Germinal center (tissue), 1 donor: ENCODE data around the gene WIF1.

ENCODE experiments used
- DNase-seq: peaks from one replicate; pipeline ENCODE4 v3.0.0; 2012; ENCODE audit warnings: mixed read lengths, low spot score

WIF1 gene, protein sequence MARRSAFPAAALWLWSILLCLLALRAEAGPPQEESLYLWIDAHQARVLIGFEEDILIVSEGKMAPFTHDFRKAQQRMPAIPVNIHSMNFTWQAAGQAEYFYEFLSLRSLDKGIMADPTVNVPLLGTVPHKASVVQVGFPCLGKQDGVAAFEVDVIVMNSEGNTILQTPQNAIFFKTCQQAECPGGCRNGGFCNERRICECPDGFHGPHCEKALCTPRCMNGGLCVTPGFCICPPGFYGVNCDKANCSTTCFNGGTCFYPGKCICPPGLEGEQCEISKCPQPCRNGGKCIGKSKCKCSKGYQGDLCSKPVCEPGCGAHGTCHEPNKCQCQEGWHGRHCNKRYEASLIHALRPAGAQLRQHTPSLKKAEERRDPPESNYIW

DNA sequence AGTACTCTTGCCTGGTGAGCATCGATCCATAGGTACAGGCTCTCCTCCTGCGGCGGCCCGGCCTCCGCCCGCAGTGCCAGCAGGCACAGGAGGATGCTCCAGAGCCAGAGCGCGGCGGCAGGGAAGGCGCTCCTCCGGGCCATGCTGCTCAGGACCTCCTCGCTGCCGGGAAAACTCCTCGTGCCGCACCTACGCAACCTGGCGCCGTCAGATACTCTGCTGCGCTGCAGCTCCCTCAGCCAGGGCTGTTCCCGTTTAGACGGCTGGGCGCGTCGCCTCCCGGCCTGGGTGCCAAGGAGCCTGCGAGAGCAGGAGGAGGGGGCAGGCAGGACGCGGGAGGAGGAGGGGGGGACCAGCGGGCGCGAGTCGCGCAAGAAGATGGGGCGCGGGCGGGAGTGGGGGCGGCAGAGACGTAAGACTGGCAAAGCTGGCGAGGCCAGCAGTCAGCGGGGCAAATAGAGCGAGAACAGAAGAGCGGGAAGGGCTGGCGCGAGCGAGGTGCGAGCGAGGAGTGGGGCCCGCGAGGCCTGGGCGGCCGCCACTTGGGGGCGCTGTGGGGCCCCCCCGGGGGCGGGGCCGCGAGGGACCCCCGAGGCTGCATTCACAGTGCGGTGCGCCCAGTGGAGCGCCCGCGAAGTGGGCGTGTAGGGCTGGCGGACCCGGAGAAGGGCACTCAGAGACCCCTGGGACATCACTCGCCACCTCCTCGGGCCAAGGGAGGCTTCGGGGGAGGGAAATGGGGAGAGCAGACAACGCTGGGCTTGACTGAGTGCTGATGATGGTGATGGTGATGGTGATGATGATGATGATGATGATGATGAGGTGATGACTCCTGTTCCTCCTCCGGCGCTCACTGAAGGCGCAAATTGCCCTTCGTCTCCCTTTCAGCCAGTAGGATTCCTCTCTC is at the start of gene WIF1:
Gene WIF1, minus strand, starts transcription at position 257 of the 907 bp plus-strand sequence. Its CDS starts 114 bp downstream, at position 143.
- DNase-seq: peak; percentile 19

- peak; percentile 54 for DNase-seq
These were observed 49.2 kb upstream of the WIF1 start for GRCh38 chr12:65170209-65170881.

DNA sequence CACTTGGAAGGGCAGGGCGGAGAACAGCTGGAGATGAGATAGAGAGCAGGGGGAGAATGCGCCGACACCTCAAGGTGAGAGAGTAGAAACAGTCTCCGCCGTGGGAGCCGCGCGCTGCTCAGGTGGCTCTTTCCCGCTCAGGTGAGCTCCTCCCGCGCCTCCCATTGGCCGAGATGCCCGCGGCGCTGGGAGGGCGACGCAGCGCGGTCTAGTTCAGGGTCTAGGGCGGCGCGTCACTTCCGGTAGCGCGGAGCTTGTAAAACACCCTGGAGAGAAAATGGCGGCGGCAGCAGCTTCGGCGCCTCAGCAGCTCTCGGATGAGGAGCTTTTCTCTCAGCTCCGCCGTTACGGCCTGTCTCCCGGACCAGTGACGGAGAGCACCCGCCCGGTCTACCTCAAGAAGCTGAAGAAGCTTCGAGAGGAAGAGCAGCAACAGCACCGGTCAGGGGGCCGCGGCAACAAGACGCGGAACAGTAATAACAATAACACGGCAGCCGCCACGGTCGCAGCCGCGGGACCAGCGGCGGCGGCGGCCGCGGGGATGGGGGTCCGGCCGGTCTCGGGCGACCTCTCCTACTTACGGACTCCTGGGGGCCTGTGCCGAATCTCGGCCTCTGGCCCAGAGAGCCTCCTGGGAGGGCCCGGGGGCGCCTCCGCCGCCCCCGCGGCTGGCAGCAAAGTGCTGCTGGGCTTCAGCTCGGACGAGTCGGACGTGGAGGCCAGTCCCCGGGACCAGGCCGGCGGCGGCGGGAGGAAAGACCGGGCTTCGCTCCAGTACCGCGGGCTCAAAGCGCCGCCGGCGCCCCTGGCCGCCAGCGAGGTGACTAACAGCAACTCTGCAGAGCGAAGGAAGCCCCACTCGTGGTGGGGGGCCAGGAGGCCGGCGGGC is 48.5 kb upstream of the WIF1 start, which contains the start of gene LEMD3:
Gene LEMD3, plus strand, starts transcription at position 264 of the 889 bp plus-strand sequence. Its CDS starts 14 bp downstream, at position 278.
- DNase-seq: peak; percentile 96

GRCh38 chr12:65168681-65169319 is 47.7 kb upstream of the WIF1 start:
- DNase-seq: peak; percentile 5

GRCh38 chr12:65164774-65165173 is 43.7 kb upstream of the WIF1 start:
- no peak for DNase-seq

- no peak for DNase-seq
These were observed 43.1 kb upstream of the WIF1 start for GRCh38 chr12:65164244-65164643.

GRCh38 chr12:65162609-65163008 is 41.5 kb upstream of the WIF1 start:
- no peak for DNase-seq

DNA sequence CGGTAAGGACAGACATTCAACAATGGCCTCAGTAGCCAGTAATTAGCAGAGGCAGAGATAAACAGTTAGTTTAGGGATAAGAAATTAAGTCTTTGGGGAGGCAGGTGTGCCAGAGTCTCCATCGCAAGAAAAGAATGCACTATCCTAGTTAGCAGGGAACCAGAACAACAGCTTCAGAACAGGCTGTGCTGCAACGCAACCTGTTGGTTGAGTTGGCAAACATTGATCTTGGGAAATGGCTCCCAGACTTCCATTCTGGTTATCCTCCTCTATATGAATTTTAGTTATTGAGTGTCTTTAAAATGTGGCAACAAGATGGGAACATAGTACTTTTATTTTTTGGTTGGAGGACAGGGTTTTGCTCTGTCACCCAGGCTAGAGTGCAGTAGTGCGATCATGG is 36.0 kb upstream of the WIF1 start:
- DNase-seq: no peak

DNA sequence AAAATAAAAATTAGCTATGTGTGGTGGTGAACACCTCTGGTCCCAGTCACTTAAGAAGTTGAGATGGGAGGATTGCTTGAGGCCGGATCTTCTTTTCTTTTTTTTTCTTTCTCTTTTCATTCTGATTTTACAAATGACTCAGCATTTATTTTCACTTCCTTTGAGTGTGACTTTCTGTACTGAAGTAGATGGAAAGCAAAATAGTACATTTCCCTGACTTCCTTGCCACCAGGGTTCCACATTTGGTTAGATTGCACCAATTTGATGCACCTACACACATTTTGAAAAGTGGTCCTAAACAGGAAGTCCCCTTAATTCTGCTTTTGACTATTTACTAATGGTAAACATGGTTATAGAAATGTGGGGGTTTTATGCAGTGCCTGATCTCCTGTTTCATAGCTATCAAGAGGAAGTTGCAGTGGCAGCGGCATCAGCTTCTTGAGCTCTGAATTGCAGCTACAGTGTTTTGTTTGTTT is 35.3 kb upstream of the WIF1 start:
- DNase-seq: peak; percentile 22

DNA sequence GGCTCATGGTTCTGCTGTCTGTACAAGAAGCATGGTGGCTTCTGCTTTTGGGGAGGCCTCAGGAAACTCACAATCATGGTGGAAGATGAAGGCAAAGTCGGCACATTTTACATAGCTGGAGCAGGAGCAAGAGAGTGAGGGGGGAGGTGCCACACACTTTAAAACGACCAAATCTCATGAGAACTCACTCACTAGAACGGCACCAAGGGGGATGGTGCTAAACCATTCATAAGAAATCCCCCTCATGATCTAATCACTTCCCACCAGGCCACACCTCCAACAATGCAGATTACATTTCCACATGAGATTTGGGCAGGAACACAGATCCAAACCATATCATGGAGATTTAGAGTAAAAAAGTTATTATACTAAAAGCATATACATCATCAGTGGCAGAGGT is 34.7 kb upstream of the WIF1 start:
- DNase-seq: no peak

GRCh38 chr12:65152596-65152995 is 31.5 kb upstream of the WIF1 start:
- no peak for DNase-seq

DNA sequence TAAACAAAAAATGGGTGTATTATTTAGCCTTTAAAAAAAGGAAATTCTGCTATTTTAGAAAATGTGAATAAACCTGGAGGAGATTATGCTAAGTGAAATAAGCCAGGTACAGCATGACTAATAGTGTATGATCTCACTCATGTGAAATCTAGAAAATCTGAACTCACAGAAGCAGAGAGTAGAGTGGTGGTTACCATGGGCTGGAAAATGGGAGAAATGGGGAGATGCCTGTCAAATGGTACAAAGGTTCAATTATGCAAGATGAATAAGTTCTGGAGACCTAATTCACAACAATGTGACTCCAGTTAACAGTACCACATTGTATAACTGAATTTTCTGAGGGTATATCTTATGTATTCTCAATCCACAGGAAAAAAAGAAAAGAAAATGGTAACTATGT is 30.9 kb upstream of the WIF1 start:
- DNase-seq: no peak

DNA sequence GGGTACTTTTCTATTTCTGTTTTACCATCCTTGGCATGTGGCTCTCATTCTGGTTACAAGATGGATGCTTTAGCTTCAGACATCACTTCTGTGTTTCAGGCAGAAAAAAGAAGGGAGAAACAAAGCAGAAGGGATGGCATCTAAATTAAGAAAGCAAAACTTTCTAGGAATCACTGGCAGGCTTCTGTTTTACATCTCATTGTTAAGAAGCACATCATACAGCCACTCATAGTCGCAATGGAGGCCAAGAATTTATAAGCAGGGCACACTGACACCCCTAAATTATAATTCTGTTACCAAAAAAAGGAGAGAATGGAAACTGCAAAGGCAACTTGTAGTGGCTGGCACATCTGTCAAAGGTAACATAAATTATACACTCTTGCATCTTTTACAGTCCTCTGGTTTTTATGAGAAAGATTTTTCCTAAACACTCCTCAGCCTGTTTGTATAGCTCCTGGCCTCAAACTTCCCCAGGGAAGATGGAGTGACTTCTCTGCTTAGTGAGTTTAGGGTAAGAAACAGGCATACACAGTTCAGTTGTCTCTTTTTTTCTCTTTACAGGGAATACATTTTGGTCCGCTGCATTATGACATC is 26.3 kb upstream of the WIF1 start:
- DNase-seq: no peak

- DNase-seq: no peak
These were observed 19.6 kb upstream of the WIF1 start for GRCh38 chr12:65140738-65141137.

DNA sequence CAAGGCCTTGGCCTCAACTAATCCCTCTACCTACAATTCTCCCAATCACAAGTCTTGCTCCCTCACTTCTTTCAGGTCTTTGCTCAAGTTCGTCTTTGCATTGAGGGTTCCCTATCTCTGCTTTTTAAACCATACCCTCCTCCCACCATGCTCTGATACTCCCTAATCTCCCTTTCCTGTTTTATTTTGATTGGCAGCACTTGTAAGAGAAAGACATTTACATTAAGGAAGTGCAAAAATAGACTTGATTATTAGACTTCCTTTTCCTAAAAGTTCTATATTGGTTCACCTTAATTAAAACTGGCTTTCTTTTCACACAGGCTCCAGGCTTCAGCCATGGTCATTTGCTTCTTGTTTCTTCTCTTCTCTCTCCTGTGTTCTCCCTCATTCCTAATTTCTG is 18.3 kb upstream of the WIF1 start:
- DNase-seq: no peak

GRCh38 chr12:65133879-65134278 is 12.8 kb upstream of the WIF1 start:
- DNase-seq: no peak

- no peak for DNase-seq
These were observed 5.4 kb upstream of the WIF1 start for GRCh38 chr12:65126482-65126881.

- DNase-seq: no peak
These were observed 4.9 kb upstream of the WIF1 start for GRCh38 chr12:65125975-65126374.

DNA sequence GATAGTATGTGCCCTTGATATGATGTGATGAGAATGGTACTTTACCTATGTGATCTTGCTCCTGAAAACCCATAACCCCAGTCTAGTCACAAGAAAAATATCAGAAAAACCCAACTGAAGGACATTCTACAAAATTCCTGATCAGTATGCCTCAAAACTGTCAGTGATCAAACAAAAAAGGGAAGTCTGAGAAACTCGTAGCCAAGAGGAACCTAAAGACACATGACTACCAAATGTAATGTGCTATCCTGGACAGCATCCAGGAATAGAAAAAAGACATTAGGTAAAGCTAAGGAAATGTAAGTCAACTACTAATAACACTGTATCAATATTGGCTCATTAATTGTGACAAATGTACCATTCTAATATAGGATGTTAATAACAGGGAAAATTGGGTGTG is 4.1 kb upstream of the WIF1 start:
- DNase-seq: no peak

- DNase-seq: no peak
These were observed 2.4 kb upstream of the WIF1 start for GRCh38 chr12:65123435-65124063.
